Stimulated activated naive CD8-positive, alpha-beta T cell treated with anti-CD3 and anti-CD28 coated beads, Interleukin-15, amount 100 ng/mL, for 72 hours (primary cell): ENCODE measurements around the gene RTKN2.

ENCODE experiments used
- ATAC-seq: fragments of 150-1000 bp; cut with Tn5 transposase; 2 replicates; pipeline ENCODE4 v1.10.0; 2021; ENCODE audit warnings: mild to moderate bottlenecking, moderate library complexity
- DNase-seq, 2 donors: peaks; one replicate each; pipeline ENCODE4 v3.0.0; 2021 to 2022
- H3K27ac Mint-ChIP-seq, 2 donors: one replicate each; pipeline ENCODE4 v1.8.0; 2022; ENCODE audit warnings: mild to moderate bottlenecking in 2 of 2, mixed read lengths in 2 of 2, moderate library complexity in 2 of 2
- H3K27me3 Mint-ChIP-seq: one replicate; pipeline ENCODE4 v1.8.0; 2022; ENCODE audit warnings: mixed read lengths
- H3K4me1 Mint-ChIP-seq: one replicate; pipeline ENCODE4 v1.8.0; 2022; ENCODE audit warnings: mild to moderate bottlenecking, mixed read lengths
- H3K4me3 Mint-ChIP-seq, 2 donors: one replicate each; pipeline ENCODE4 v1.8.0; 2022; ENCODE audit warnings: mild to moderate bottlenecking in 2 of 2, mixed read lengths in 2 of 2, moderate library complexity in 1 of 2
- H3K9me3 Mint-ChIP-seq, 2 donors: one replicate each; pipeline ENCODE4 v1.8.0; 2022; ENCODE audit warnings: mixed read lengths in 2 of 2

Gene RTKN2

GRCh38 chr10:62153191-62153590 lies 115.5 kb downstream of the RTKN2 start:
- Mint-ChIP-seq H3K4me1 (peaks cover 17% of the 10 kb centered on the region), H3K9me3 (peaks cover 5% of the 10 kb centered on the region in 2 donors), H3K27ac (no peak overlapping the region), H3K4me3 (no peak overlapping the region), H3K27me3 (no peaks in the 10 kb centered on the region)
- no peak for DNase-seq
- ATAC-seq: no peak

GRCh38 chr10:62149621-62150020 lies 119.0 kb downstream of the RTKN2 start:
- peaks cover 20% of the 10 kb centered on the region for H3K4me1 Mint-ChIP-seq
- no peak for ATAC-seq
- no peak for DNase-seq
- H3K4me3 Mint-ChIP-seq: no peak overlapping the region
- no peaks in the 10 kb centered on the region for H3K27me3 Mint-ChIP-seq
- H3K27ac Mint-ChIP-seq: no peak overlapping the region
- peaks cover 0 to 5% of the 10 kb centered on the region in 2 donors for H3K9me3 Mint-ChIP-seq

GRCh38 chr10:62148155-62148554 lies 120.5 kb downstream of the RTKN2 start:
- H3K4me3 Mint-ChIP-seq: no peak overlapping the region
- peaks cover 15% of the 10 kb centered on the region for H3K4me1 Mint-ChIP-seq
- peaks cover 0 to 7% of the 10 kb centered on the region in 2 donors for H3K9me3 Mint-ChIP-seq
- H3K27me3 Mint-ChIP-seq: no peaks in the 10 kb centered on the region
- peak overlapping the region in 1 of 2 donors; percentile 13 for H3K27ac Mint-ChIP-seq
- ATAC-seq (no peak), DNase-seq (no peak)

- Mint-ChIP-seq H3K9me3 (peaks cover 5 to 15% of the 10 kb centered on the region in 2 donors), H3K4me3 (no peak overlapping the region), H3K4me1 (peaks cover 15% of the 10 kb centered on the region), H3K27ac (no peak overlapping the region), H3K27me3 (no peaks in the 10 kb centered on the region)
- ATAC-seq (no peak), DNase-seq (no peak)
Observed at GRCh38 chr10:62147425-62147824, 121.2 kb downstream of the RTKN2 start.

GRCh38 chr10:62136931-62137330 lies 131.7 kb downstream of the RTKN2 start:
- no peak for DNase-seq

GRCh38 chr10:62133618-62134017 lies 135.0 kb downstream of the RTKN2 start:
- no peak overlapping the region for H3K4me3 Mint-ChIP-seq
- no peak overlapping the region for H3K27ac Mint-ChIP-seq
- no peaks in the 10 kb centered on the region for H3K27me3 Mint-ChIP-seq
- DNase-seq (peak in 1 of 2 donors; percentile 22), ATAC-seq (peak; percentile 98)
- H3K4me1 Mint-ChIP-seq: peaks cover 6% of the 10 kb centered on the region
- H3K9me3 Mint-ChIP-seq: peaks cover 13 to 24% of the 10 kb centered on the region in 2 donors

More at GRCh38 chr10:62136931-62137330, 131.7 kb downstream of the RTKN2 start:
- Mint-ChIP-seq H3K27ac (no peak overlapping the region), H3K4me1 (peaks cover 6% of the 10 kb centered on the region), H3K4me3 (no peak overlapping the region), H3K9me3 (peaks cover 4 to 13% of the 10 kb centered on the region in 2 donors), H3K27me3 (no peaks in the 10 kb centered on the region)
- ATAC-seq: no peak
